Testis (tissue), 3 donors: ENCODE measurements around the gene GSN. TPM values are rescaled to one million over a fixed set of nuclear protein-coding genes. Genes with fewer than 3 reads are reported as not detected.

Source experiments
- DNase-seq: peaks from one replicate; pipeline ENCODE4 v3.0.0-alpha.2; 2019
- H3K27ac ChIP-seq, 2 donors: fragments of 200-600 bp; sonication (generic); one replicate each; pipeline ENCODE4 v1.5.1; 2019
- H3K27me3 ChIP-seq: fragments of 200-600 bp; sonication (generic); one replicate; pipeline ENCODE4 v1.5.1; 2019
- H3K36me3 ChIP-seq: fragments of 200-600 bp; sonication (generic); one replicate; pipeline ENCODE4 v1.5.1; 2017; ENCODE audit warnings: low read depth; ENCODE audit errors: missing control alignments
- H3K4me1 ChIP-seq: fragments of 200-600 bp; sonication (generic); one replicate; pipeline ENCODE4 v1.5.1; 2019
- H3K4me3 ChIP-seq, 2 donors: fragments of 200-600 bp; sonication (generic); one replicate each; pipeline ENCODE4 v1.5.1; 2017 to 2019
- H3K9me3 ChIP-seq: fragments of 200-600 bp; sonication (generic); one replicate; pipeline ENCODE4 v1.5.1; 2017
- CTCF ChIP-seq, 3 experiments: fragments of 450-650 bp in 2 of 3; fragments of 200-600 bp in 1 of 3; sonication (generic) in 1 of 3; IDR thresholded peaks; one replicate each; pipeline ENCODE4 v1.5.1; 2016 to 2019; ENCODE audit warnings: antibody characterized with exemption in 3 of 3, mild to moderate bottlenecking in 2 of 3, moderate library complexity in 1 of 3
- POLR2A ChIP-seq: fragments of 450-650 bp; IDR thresholded peaks from one replicate; pipeline ENCODE4 v1.6.1; 2017; ENCODE audit warnings: antibody characterized with exemption, mild to moderate bottlenecking, moderate library complexity
- WGBS, 2 donors: methylation state at CpG; one replicate each; pipeline ENCODE4 v1.1.5; 2018; 5-methylcytosine and 5-hydroxymethylcytosine counted together
- intact Hi-C: fragments of 100-400 bp; cut with DNase I; formaldehyde crosslinking; loops from one replicate; pipeline ENCODE4 v1.15.1; 2023; ENCODE audit warnings: low total_unique reads
- polyA plus RNA-seq: library from polyadenylated mRNA; stranded (reverse); fragments of 350-450 nt; fragmentation: Illumina TruSeq; extraction: RNeasy Lipid Tissue Mini Kit (QIAGEN cat#74804); gene quantifications from one replicate; pipeline ENCODE4 v1.2.3, GENCODE V29; 2014; ENCODE audit warnings: low read depth, low replicate concordance; ENCODE audit not compliant: insufficient read depth
- total RNA-seq, 2 donors: library from RNA; depleted of rRNA; stranded (reverse); fragments of >200 nt; gene quantifications; one replicate each; pipeline ENCODE4 v1.2.3, GENCODE V29; 2016

Gene GSN
- total and polyA plus RNA-seq, 3 donors from 2014 or later: 206 to 392 (median 356) TPM

- DNase-seq: no peak
- Histone ChIP-seq H3K36me3 (no peaks in the 10 kb centered on the region), H3K27ac (peak overlapping the region in 1 of 2 donors; percentile 7), H3K4me1 (peaks cover 37% of the 10 kb centered on the region), H3K9me3 (no peaks in the 10 kb centered on the region), H3K4me3 (no peak overlapping the region), H3K27me3 (no peaks in the 10 kb centered on the region)
- no peak for TF ChIP-seq POLR2A
- TF ChIP-seq CTCF (IDR thresholded peaks at IDR 0.05): no peak
- whole genome bisulfite sequencing, 2 donors: 57 to 66% methylated on average over 9 of the region's 9 CpGs
- intact Hi-C loops: no loop called here
Measured at GRCh38 chr9:121353241-121354061, 85.5 kb downstream of the GSN start.

GRCh38 chr9:121354141-121354540 lies 86.2 kb downstream of the GSN start:
- peak overlapping the region in 1 of 2 donors; percentile 7 for H3K27ac ChIP-seq
- 29 to 39% methylated on average over 5 of the region's 5 CpGs for WGBS, 2 donors
- no peak overlapping the region for H3K4me3 ChIP-seq
- DNase-seq: no peak
- no peaks in the 10 kb centered on the region for H3K27me3 ChIP-seq
- H3K4me1 ChIP-seq: peaks cover 41% of the 10 kb centered on the region
- intact Hi-C loops: no loop called here
- no peaks in the 10 kb centered on the region for H3K36me3 ChIP-seq
- H3K9me3 ChIP-seq: no peaks in the 10 kb centered on the region
- TF ChIP-seq POLR2A (no peak), CTCF (IDR thresholded peaks at IDR 0.05) (no peak)

GRCh38 chr9:121354762-121355161 lies 86.8 kb downstream of the GSN start:
- Histone ChIP-seq H3K27ac (peak overlapping the region in 1 of 2 donors; percentile 7), H3K4me3 (no peak overlapping the region), H3K4me1 (peaks cover 44% of the 10 kb centered on the region), H3K9me3 (no peaks in the 10 kb centered on the region), H3K27me3 (no peaks in the 10 kb centered on the region), H3K36me3 (no peaks in the 10 kb centered on the region)
- DNase-seq: no peak
- no peak for TF ChIP-seq CTCF (IDR thresholded peaks at IDR 0.05)
- intact Hi-C loops: no loop called here
- 92 to 93% methylated on average over 5 of the region's 5 CpGs for WGBS, 2 donors

- Histone ChIP-seq H3K36me3 (no peaks in the 10 kb centered on the region), H3K27me3 (no peaks in the 10 kb centered on the region), H3K4me1 (peaks cover 30% of the 10 kb centered on the region), H3K9me3 (no peaks in the 10 kb centered on the region), H3K4me3 (no peak overlapping the region), H3K27ac (no peak overlapping the region)
- no peak for DNase-seq
- 82 to 95% methylated on average over 3 of the region's 3 CpGs for WGBS, 2 donors
- TF ChIP-seq CTCF (IDR thresholded peaks at IDR 0.05): no peak
- no peak for TF ChIP-seq POLR2A
- intact Hi-C loops: no loop called here
Measured at GRCh38 chr9:121357011-121357410, 89.0 kb downstream of the GSN start.

GRCh38 chr9:121358751-121359150 lies 90.8 kb downstream of the GSN start:
- no peaks in the 10 kb centered on the region for H3K36me3 ChIP-seq
- peaks cover 38% of the 10 kb centered on the region for H3K4me1 ChIP-seq
- 56 to 57% methylated on average over 3 of the region's 3 CpGs for WGBS, 2 donors
- H3K27ac ChIP-seq: peak overlapping the region in 1 of 2 donors; percentile 47
- H3K4me3 ChIP-seq: no peak overlapping the region
- no peaks in the 10 kb centered on the region for H3K27me3 ChIP-seq
- no peak for DNase-seq
- intact Hi-C loops: no loop called here
- no peaks in the 10 kb centered on the region for H3K9me3 ChIP-seq
- no peak for TF ChIP-seq POLR2A
- no peak for TF ChIP-seq CTCF (IDR thresholded peaks at IDR 0.05)
